ENCODE data around the gene B4GALT1.

B4GALT1 gene

DNA sequence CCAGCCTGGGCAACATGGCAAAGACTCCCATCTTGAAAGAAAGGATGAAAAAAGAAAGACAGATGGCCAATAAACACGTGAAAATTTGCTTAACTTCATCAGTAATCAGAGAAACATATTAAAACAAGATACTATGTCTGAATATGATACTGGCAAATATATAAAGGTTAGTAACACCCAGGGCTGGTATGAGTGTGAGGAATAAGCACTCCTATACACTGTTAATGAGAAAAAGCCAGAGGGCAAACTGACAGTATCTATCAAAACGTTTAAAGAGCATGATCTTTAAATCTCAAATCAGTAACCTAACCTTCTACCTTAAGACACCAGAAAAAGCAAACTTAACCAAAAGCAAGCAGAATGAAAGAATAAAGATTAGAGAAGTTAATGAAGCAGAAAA, 14.1 kb downstream of the B4GALT1 start:
- TF ChIP-seq, protein P1, sequence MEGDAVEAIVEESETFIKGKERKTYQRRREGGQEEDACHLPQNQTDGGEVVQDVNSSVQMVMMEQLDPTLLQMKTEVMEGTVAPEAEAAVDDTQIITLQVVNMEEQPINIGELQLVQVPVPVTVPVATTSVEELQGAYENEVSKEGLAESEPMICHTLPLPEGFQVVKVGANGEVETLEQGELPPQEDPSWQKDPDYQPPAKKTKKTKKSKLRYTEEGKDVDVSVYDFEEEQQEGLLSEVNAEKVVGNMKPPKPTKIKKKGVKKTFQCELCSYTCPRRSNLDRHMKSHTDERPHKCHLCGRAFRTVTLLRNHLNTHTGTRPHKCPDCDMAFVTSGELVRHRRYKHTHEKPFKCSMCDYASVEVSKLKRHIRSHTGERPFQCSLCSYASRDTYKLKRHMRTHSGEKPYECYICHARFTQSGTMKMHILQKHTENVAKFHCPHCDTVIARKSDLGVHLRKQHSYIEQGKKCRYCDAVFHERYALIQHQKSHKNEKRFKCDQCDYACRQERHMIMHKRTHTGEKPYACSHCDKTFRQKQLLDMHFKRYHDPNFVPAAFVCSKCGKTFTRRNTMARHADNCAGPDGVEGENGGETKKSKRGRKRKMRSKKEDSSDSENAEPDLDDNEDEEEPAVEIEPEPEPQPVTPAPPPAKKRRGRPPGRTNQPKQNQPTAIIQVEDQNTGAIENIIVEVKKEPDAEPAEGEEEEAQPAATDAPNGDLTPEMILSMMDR (IDR thresholded peaks at IDR 0.05; ENCODE audit: borderline replicate concordance, insufficient read depth, low read depth, low read length), result no peak
- H3K4me3 ChIP-seq (ENCODE audit: low read depth, low read length), result no peak overlapping the region

DNA sequence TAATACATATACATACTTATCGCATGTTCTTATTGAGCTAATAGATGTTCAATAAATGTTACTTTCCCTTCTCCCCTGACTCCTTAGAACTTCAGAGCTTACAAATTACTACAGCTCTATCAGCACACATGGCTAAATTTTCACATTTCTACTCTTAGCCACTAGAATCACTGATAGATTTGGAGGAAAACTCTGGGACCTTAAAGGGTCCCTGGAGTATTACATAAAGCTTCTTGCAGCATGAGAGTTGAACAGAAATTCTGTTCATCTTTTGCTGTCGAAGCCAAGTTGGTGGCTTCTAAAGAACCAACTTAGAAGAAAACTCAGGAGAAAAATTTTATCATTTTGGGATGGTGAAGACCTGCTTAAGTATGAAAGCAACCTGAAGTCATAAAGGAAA, 15.5 kb downstream of the B4GALT1 start:
- TF ChIP-seq, protein P1 (IDR thresholded peaks at IDR 0.05; ENCODE audit: borderline replicate concordance, insufficient read depth, low read depth, low read length), result no peak
- no peak overlapping the region for H3K4me3 ChIP-seq (ENCODE audit: low read depth, low read length)

DNA sequence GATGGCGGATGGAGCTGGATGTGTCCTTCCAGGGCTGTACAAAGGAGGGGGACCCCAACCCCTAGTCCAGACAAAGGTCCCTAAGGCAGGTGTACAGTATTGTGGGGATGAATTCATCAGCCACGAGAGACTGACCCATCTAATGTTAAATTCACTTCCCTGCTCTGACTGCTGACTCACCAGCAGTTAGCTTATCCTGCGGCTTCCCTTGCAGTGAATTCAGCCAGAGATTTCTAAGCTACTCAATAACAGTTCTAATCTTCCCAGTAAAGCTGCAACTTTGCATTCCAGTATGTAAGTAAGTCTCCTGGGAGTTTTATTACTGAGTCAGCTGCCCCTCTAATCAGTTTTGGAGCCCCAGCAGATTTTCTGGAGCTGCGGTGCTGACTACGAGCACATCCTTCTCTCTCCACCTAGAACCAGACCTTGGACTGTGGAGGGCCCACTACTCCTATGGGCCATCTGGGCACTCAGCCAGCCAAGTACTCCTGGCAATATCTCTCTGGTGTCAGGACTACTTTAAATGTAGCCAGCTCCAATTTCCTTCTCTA, 16.1 kb downstream of the B4GALT1 start:
- H3K4me3 ChIP-seq (ENCODE audit: low read depth, low read length), result no peak overlapping the region
- TF ChIP-seq, protein P1 (IDR thresholded peaks at IDR 0.05; ENCODE audit: borderline replicate concordance, insufficient read depth, low read depth, low read length), result no peak

DNA sequence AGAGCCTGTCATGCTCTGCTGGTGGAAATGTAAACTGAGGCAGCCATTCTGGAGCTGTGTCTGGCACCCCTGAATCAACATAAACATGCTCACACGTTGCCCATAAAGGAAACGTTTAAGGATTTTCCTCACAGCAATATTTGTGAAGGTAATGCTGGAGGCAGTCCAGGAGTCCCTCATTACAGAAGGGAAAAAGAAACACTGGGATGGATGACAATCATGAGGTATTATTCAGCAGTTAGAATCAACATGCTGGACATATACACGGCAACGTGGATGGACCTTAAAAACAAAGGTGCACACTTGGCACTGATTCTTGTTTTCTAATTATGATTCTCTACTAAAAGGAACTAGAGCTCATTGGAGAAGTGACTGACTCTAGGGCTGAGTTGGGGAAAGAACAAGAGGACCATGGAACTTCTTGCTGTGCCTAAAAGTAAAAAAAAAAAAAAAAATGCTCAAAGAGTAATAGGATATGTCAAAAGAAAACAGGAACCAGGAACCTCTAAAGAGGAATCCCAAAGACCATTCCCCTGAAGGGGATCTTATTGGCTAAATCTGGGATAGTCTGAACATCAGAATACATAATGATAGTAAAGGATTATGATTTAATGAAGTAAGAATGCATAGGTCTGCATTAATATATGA, 18.6 kb downstream of the B4GALT1 start:
- H3K4me3 ChIP-seq (ENCODE audit: low read depth, low read length), result no peak overlapping the region
- TF ChIP-seq, protein P1 (IDR thresholded peaks at IDR 0.05; ENCODE audit: borderline replicate concordance, insufficient read depth, low read depth, low read length), result no peak

DNA sequence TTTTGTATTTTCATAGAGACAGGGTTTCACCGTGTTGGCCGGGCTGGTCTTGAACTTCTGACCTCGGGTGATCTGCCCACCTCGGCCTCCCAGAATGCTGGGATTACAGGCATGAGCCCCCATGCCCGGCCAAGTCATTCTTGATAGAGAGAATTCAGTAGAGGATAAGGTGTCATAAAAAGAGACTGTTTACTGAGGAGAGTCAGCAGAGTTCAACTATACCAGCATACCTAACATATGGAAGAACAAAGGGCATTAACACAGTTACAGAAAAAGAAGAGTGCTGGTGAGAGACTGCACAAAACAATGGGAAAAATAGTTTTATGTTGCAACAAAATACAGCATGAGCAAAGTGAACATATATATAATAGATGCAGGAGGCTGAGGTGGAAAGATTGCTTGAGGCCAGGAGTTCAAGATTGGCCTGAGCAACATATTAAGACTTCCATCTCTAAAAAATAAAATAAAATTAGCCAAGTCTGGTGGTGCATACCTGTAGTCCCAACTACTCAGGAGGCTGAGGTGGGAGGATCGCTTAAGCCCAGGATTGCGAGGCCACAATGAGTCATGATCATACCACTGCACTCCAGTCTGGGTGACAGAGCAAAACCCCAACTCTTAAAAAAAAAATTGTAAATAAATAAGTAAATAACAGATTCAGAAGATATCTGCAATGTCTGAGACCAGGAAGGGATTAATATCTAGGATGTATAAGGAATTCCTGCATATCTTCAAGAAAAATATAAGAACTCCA, 19.5 kb downstream of the B4GALT1 start:
- TF ChIP-seq, protein P1 (IDR thresholded peaks at IDR 0.05; ENCODE audit: borderline replicate concordance, insufficient read depth, low read depth, low read length), result no peak
- H3K4me3 ChIP-seq (ENCODE audit: low read depth, low read length), result no peak overlapping the region

DNA sequence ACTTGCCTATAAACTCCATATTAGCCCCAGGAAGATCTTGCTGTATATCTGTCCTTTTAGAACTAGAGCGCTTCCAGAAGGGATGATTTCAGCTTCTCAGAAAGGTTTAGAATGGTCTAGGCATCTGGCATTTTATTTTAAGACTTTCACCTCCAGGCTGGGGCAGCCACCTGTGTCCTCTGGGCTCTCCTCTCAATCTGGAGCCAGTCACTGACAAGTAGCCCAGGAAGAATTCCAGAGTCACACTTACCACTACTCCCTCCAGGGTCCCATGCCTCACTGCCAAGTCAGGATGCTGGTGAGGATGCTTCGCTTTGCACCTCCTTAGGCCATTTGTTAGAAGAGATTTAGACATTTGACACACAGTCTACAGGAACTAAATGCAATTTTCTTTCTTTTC, 20.8 kb downstream of the B4GALT1 start:
- H3K4me3 ChIP-seq (ENCODE audit: low read depth, low read length), result no peak overlapping the region
- TF ChIP-seq, protein P1 (IDR thresholded peaks at IDR 0.05; ENCODE audit: borderline replicate concordance, insufficient read depth, low read depth, low read length), result no peak

All from GM12875 (cell line).